T-helper 1 cell treated with Interleukin-12 subunit alpha and Interleukin-12 subunit beta and Interleukin-4 antibody, amounts not matched to agents 30 μg/mL and 1 μg/mL, for 36 hours (primary cell): ENCODE results near the gene TRIM37.

Experiments
- H3K27ac Mint-ChIP-seq: one replicate; pipeline ENCODE4 v1.8.0; 2021; ENCODE audit warnings: mild to moderate bottlenecking, mixed read lengths
- H3K27me3 Mint-ChIP-seq: one replicate; pipeline ENCODE4 v1.8.0; 2021; ENCODE audit warnings: low read depth, mixed read lengths
- H3K36me3 Mint-ChIP-seq: one replicate; pipeline ENCODE4 v1.8.0; 2021; ENCODE audit warnings: low read depth, mixed read lengths
- H3K4me1 Mint-ChIP-seq: one replicate; pipeline ENCODE4 v1.8.0; 2021; ENCODE audit warnings: low read depth, mixed read lengths
- H3K4me3 Mint-ChIP-seq: one replicate; pipeline ENCODE4 v1.8.0; 2021; ENCODE audit warnings: mild to moderate bottlenecking, moderate library complexity, mixed read lengths
- H3K9me3 Mint-ChIP-seq: one replicate; pipeline ENCODE4 v1.8.0; 2021; ENCODE audit warnings: mixed read lengths

TRIM37 gene

DNA sequence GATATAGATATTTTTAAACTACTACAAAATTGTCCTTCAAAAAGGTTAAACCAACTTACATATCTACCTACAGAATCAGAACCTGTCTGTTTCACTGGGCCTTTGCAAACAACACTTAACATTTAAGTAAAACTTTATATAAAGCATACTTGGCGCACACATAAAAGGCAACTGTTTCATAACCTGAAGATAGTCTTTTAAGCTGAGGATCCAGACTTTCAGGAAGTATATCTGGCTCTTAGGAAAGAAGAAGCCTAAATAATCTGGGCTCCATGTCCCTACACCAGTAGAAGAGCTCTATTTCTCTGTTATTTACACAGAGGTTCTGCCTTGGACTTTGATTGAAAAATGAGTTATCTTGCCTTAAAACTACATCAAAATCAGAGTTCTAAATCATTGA lies 75.9 kb downstream of the TRIM37 start:
- Mint-ChIP-seq H3K4me1 (peaks cover 5% of the 10 kb centered on the region), H3K36me3 (peaks cover 18% of the 10 kb centered on the region), H3K27ac (no peak overlapping the region), H3K4me3 (no peak overlapping the region), H3K27me3 (no peaks in the 10 kb centered on the region), H3K9me3 (no peaks in the 10 kb centered on the region)

DNA sequence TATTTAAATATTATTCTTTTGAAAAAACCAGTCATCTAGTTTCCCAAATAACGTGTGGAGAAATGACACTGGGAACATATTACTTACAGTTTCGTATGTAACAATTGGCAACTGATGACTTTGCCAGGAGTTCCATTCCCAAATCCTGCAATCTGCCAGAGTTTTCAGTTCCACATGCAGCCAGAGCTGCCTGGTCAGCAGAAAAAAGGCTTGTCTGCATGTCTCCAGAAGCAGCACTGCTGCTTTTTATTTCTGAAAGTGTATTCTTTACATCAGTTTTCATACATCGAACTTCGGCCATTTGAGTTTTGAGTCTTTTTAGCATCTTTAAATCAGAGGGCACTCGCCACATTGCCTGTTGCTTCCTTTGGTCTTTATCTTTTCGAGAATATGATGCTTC lies 78.4 kb downstream of the TRIM37 start:
- H3K27me3 Mint-ChIP-seq: no peaks in the 10 kb centered on the region
- H3K27ac Mint-ChIP-seq: no peak overlapping the region
- H3K9me3 Mint-ChIP-seq: no peaks in the 10 kb centered on the region
- H3K4me3 Mint-ChIP-seq: no peak overlapping the region
- peaks cover 18% of the 10 kb centered on the region for H3K36me3 Mint-ChIP-seq
- H3K4me1 Mint-ChIP-seq: peaks cover 5% of the 10 kb centered on the region

DNA sequence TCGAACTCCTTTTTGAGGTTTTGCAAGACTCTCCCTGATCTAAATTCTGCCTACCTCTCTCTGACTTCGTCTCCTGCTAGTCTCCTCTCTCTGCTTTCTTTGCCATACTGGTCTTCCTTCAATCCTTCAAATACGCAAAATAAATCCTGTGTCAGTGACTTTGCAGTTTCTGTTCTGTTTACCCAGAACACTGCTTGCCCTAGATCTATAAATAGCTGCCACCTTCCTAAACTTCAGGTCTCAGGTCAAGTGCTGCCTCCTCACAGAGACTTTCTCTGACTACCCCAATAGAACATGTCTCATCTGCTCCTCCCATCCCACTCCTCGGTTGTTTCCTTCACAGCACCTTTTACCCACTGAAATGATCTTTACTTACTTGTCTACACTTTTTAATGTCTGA lies 78.9 kb downstream of the TRIM37 start:
- no peaks in the 10 kb centered on the region for H3K9me3 Mint-ChIP-seq
- H3K4me3 Mint-ChIP-seq: no peak overlapping the region
- peaks cover 18% of the 10 kb centered on the region for H3K36me3 Mint-ChIP-seq
- H3K27me3 Mint-ChIP-seq: no peaks in the 10 kb centered on the region
- no peak overlapping the region for H3K27ac Mint-ChIP-seq
- peaks cover 5% of the 10 kb centered on the region for H3K4me1 Mint-ChIP-seq

DNA sequence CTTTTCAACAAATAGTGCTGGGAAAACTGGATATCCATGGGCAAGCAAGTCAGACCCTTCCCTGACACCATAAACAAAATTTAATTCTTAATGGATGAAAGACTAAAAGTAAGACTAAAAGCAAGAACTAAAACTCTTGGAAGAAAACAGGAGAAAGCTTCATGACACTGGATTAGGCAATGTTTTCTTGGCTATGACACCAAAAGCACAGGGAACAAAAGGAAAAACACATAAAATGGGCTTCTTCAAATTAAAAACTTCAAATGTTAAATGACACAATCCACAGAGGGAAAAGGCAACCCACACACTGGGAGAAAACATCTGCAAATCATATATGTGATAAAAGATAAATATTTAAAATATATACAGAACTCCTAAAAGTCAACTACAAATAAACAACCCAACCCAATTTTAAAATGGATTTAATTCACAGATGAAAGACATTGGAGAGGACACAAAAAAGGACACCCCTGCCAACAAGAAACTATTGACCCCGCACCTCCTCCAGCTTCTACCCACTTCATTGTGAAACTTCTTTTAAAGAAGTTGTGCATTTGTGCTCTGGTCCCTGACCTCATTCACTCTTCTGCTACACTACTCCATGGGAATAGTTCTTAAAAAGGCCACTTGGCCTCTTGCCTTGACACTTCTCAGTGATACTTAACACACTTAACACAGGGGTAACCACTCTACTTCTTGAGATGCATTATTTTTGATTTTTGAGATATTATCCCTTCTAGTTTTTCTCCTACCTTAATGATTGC lies 80.3 kb downstream of the TRIM37 start:
- no peaks in the 10 kb centered on the region for H3K27me3 Mint-ChIP-seq
- H3K36me3 Mint-ChIP-seq: peaks cover 18% of the 10 kb centered on the region
- H3K4me3 Mint-ChIP-seq: no peak overlapping the region

DNA sequence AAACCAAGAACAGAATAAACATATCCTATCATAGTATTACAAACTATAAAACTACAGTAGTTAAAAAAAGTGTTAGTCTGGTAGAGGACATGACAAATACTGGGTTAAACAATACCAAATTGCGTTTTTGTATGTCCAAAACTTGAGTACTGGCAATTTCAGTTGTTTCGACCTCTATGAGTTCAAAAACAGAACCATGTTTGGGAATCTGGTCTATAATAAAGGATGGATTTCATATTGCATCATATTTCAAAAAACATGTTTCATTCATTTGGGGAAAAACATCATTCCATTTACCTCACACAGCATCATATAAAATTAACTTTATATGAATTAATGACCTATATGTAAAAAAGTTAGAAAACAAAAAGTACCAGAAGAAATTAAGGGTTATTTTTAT lies 81.8 kb downstream of the TRIM37 start:
- H3K27ac Mint-ChIP-seq: no peak overlapping the region
- peaks cover 25% of the 10 kb centered on the region for H3K36me3 Mint-ChIP-seq
- no peaks in the 10 kb centered on the region for H3K27me3 Mint-ChIP-seq
- H3K4me3 Mint-ChIP-seq: no peak overlapping the region
- peaks cover 4% of the 10 kb centered on the region for H3K9me3 Mint-ChIP-seq
- H3K4me1 Mint-ChIP-seq: peaks cover 5% of the 10 kb centered on the region

More for the DNA sequence above, 80.3 kb downstream of the TRIM37 start:
- no peak overlapping the region for H3K27ac Mint-ChIP-seq
- peaks cover 5% of the 10 kb centered on the region for H3K4me1 Mint-ChIP-seq
- H3K9me3 Mint-ChIP-seq: peaks cover 1% of the 10 kb centered on the region

DNA sequence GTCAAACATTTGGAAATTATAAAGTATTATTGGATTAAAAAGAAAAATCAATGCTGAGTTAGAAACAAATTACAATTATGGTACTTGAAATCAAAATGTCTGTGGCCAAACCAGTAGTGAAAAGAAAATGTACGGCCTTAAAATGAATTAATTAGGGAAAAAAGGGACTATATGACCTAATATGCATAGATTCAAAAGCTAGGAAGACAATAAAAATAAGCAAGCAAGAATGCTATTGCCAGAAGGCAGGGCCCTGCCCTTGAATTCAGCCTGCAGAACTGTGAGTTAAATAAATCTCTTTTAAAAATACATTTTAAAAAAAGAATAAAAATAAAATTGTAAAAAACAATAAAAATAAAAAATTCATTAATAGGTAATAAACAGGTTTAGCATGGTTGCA lies 88.7 kb downstream of the TRIM37 start:
- H3K4me1 Mint-ChIP-seq: peaks cover 2% of the 10 kb centered on the region
- H3K27ac Mint-ChIP-seq: no peak overlapping the region

DNA sequence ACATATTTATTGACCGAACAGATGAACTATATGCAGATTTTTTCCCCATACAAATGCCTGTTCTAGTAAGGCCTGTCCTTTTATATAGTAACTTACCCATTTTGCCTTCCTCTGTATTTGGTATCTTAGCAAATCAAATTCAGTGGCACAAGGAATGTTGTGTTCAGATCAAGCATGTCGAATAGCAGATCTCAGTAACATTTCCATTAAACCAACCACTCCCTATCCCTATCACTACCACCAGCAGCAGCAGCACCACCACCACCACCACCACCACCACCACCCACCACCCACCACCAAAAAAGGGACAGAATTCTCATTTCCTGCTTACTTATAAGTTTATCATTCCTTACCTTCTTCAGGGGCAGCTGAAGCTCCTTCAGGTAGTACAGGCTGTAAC lies 94.7 kb downstream of the TRIM37 start:
- no peaks in the 10 kb centered on the region for H3K27me3 Mint-ChIP-seq
- H3K36me3 Mint-ChIP-seq: peaks cover 15% of the 10 kb centered on the region
- no peaks in the 10 kb centered on the region for H3K9me3 Mint-ChIP-seq
- peaks cover 4% of the 10 kb centered on the region for H3K4me1 Mint-ChIP-seq
- no peak overlapping the region for H3K4me3 Mint-ChIP-seq
- no peak overlapping the region for H3K27ac Mint-ChIP-seq

More for the DNA sequence above, 88.7 kb downstream of the TRIM37 start:
- H3K9me3 Mint-ChIP-seq: peaks cover 4% of the 10 kb centered on the region
- H3K27me3 Mint-ChIP-seq: no peaks in the 10 kb centered on the region
- no peak overlapping the region for H3K4me3 Mint-ChIP-seq
- peaks cover 24% of the 10 kb centered on the region for H3K36me3 Mint-ChIP-seq

DNA sequence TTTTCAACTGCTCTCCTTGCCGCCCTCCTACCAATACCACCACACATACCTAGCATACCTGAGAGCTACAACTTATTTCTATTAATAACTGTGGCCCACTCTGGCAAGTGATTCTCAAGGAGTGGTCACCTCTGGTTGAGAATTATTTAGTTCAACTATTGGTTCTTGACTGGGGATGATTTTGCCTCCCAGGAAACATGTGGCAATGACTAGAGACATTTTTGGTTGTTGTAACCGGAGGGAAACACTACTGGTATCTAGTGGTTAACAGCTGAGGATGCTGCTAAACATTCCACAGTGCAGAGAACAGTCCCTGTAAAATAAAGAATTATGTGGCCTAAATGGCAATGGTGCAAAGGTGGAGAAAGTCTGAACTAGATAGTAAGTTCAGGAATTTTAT lies 96.7 kb downstream of the TRIM37 start:
- Mint-ChIP-seq H3K4me3 (no peak overlapping the region), H3K4me1 (peaks cover 4% of the 10 kb centered on the region), H3K9me3 (no peaks in the 10 kb centered on the region), H3K27ac (no peak overlapping the region), H3K36me3 (peaks cover 12% of the 10 kb centered on the region), H3K27me3 (no peaks in the 10 kb centered on the region)

DNA sequence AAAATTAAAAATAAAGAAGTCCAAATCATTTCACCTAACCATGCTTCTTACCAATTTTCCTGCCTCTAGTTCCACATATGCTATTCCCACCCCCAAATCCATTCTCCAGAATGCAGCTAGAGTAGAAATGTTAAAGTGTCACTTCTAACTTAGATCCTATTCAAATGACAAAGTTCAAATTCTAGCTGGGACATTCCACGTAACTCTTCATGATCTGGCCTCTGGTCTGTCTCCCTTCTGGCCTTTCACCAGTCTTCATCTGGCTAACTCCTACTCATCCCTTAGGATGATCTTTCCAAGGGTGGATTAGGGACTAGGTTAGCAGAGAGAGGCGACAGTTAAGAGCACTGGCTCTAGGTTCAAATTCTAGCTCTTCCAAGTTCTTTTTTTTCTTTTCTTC lies 97.9 kb downstream of the TRIM37 start:
- peaks cover 7% of the 10 kb centered on the region for H3K4me1 Mint-ChIP-seq
- H3K27ac Mint-ChIP-seq: peak overlapping the region; percentile 15
- peaks cover 14% of the 10 kb centered on the region for H3K36me3 Mint-ChIP-seq
- no peak overlapping the region for H3K4me3 Mint-ChIP-seq
- H3K27me3 Mint-ChIP-seq: no peaks in the 10 kb centered on the region
- no peaks in the 10 kb centered on the region for H3K9me3 Mint-ChIP-seq

DNA sequence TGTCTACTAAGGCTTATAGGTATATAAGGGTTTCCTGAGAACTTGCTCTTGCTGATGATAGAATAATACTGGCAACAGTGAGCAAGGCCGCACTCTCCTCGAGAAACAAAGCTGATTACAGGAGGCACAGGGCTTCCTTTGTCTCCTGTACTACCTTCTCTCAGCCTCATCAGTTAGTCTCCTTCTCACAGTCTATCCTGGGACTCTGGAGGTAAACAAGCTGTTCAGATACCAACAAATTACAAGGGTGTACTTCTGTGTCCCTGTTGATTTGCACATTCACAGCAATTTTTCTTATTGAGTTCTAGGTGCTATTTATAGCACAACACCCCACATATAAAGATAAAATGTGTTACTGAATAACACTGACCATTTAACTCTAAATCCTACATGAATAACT lies 98.7 kb downstream of the TRIM37 start:
- H3K4me3 Mint-ChIP-seq: no peak overlapping the region
- no peak overlapping the region for H3K27ac Mint-ChIP-seq
- H3K9me3 Mint-ChIP-seq: no peaks in the 10 kb centered on the region
- no peaks in the 10 kb centered on the region for H3K27me3 Mint-ChIP-seq
- peaks cover 7% of the 10 kb centered on the region for H3K4me1 Mint-ChIP-seq
- peaks cover 11% of the 10 kb centered on the region for H3K36me3 Mint-ChIP-seq

DNA sequence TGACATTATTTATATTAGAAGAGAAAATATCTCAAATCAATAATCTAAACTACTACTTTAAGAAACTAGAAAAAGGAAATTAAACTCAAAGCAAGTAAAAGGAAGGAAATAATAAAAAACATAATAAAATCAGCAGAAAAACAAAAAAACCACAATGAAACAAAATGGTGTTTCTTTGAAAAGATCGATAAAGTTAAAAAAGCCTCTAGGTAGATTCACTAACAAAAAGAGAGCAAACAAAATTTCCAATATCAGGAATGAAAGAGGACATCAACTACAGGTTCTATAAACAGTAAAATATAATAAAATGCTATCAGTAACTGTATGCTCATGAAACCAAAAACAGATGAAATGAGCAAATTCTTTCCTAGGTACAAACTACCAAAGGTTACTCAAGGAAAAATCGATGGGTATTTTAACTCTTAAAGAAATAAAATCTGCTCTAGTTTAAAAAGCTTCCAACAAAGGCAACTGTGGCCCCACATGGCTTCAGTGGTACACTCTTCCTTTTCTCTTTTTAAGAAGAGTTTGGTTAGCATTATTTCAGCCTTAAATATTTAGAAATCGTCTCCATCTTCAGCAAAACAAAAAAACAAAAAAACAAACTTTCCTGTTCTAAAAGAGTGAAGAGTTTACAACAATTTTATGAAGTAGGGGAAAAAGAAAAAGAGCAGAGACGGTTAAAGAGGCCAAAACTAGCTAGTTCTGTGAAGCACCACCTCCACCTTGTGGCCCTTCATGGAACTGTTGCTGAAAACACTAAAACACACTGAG lies 102.2 kb downstream of the TRIM37 start:
- no peaks in the 10 kb centered on the region for H3K9me3 Mint-ChIP-seq
- peaks cover 11% of the 10 kb centered on the region for H3K36me3 Mint-ChIP-seq
- peak overlapping the region; percentile 58 for H3K27ac Mint-ChIP-seq
- H3K27me3 Mint-ChIP-seq: no peaks in the 10 kb centered on the region
- H3K4me3 Mint-ChIP-seq: no peak overlapping the region
- H3K4me1 Mint-ChIP-seq: peaks cover 21% of the 10 kb centered on the region

DNA sequence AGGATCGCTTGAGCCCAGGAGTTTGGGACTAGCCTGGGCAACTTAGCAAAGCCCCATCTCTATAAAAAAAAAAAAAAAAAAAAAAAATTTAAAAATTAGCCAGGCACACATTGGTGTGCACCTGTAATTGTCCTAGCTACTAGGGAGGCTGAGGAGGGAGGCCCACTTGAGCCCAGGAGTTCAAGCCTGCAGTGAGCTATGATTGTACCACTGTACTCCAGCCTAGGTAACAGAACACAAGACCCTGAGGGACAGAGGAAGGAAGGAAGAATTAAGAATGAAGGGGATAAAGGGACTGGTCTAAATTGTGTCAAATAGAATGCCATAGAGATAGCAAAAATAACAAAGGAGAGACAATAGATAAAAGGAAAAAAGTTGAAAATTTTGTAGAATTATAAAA lies 102.8 kb downstream of the TRIM37 start:
- H3K27ac Mint-ChIP-seq: peak overlapping the region; percentile 18
- H3K9me3 Mint-ChIP-seq: no peaks in the 10 kb centered on the region
- H3K27me3 Mint-ChIP-seq: no peaks in the 10 kb centered on the region
- no peak overlapping the region for H3K4me3 Mint-ChIP-seq
- H3K4me1 Mint-ChIP-seq: peaks cover 21% of the 10 kb centered on the region
- H3K36me3 Mint-ChIP-seq: peaks cover 15% of the 10 kb centered on the region

DNA sequence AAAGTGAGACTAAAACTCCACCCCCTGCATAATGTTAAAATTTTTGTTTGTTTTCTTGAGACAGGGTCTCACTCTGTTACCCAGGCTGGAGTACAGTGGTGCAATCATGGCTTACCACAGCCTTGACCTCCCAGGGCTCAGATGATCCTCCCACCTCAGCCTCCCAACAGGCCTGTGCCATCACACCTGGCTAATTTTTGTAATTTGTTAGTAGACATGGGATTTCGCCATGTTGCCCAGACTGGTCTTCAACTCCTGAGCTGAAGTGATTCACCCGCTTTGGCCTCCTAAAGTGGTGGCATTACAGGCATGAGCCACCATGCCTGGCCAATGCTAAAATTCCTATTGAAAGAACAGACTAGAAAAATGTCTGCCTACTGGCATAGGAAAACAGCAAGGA lies 103.8 kb downstream of the TRIM37 start:
- Mint-ChIP-seq H3K9me3 (no peaks in the 10 kb centered on the region), H3K27me3 (no peaks in the 10 kb centered on the region), H3K4me3 (no peak overlapping the region), H3K27ac (no peak overlapping the region), H3K4me1 (peaks cover 21% of the 10 kb centered on the region), H3K36me3 (peaks cover 25% of the 10 kb centered on the region)

DNA sequence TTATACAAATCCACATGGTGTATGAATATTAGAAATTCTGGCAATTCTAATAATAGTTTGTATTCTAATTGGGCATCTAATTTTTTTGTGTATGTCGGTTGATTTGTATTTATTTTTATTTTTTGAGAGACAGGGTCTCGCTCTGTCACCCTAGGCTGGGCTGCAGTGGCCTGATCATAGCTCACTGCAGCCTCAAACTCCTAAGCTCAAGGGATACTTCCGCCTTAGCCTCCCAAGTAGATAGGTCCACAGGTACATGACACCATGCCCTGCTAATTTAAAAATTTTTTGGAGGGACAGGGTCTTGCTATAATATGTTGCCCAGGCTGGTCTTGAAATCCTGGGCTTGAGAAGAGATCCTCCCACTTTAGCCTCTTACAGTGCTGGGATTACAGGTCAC lies 104.6 kb downstream of the TRIM37 start:
- Mint-ChIP-seq H3K9me3 (no peaks in the 10 kb centered on the region), H3K27ac (peak overlapping the region; percentile 41), H3K4me3 (no peak overlapping the region), H3K36me3 (peaks cover 30% of the 10 kb centered on the region), H3K4me1 (peaks cover 21% of the 10 kb centered on the region), H3K27me3 (no peaks in the 10 kb centered on the region)

DNA sequence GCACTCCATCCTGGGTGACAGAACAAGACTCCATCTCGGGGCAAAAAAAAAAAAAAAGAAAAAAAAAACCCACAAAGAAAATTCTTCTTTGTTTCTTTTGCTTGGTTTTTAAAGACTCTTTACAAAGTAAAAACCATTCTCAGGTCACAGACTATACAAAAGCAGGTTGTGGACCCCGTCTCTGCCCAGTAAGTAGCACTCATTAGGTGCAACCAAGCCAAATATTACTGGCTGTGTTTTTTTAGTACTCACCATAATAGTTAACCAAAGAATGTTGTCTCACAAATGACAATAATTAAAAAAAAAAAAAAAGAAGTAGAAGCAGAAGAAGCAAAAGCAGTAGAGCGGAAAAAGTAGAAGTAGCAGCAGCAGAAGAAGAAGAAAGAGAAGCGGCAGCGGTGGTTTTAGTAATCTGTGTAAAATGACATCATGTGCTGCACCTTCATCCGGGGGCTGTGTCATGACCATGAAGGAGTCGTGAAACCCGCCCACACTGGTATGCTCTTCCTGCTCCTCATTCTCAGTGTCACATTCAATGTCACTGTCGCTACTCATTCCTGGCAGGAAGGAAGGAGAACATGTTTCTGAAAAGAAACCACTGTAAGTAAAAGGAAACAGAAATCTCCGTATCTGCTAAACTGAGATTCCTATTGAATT lies 105.4 kb downstream of the TRIM37 start:
- Mint-ChIP-seq H3K9me3 (no peaks in the 10 kb centered on the region), H3K4me3 (peak overlapping the region; percentile 84), H3K36me3 (peaks cover 31% of the 10 kb centered on the region), H3K27me3 (no peaks in the 10 kb centered on the region), H3K4me1 (peaks cover 21% of the 10 kb centered on the region), H3K27ac (peak overlapping the region; percentile 95)
